Measurements from ENCODE around the gene EHD3.

DNA sequence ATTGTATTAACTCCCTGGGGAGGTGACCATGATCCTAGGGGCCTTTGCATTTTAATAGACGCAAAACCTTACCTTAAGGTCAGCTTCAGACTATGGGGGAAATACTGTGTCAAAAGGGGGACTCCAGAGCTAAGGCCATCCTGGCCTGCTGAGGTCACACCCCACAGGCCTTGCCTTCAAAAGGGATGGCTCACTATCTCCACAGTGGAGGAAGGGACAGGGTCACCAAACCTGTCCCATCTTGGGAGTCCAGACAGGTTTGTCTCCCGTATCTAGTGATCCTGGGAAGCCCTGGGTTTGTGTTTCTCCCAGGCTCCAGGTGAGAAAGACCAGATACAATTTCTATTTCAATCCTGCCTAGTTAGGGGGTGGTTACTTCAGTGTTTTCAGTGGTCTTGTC is 41.6 kb upstream of the EHD3 start:
- TF ChIP-seq POLR2AphosphoS5 (IDR thresholded peaks at IDR 0.05; ENCODE audit: low read depth, low read length): no peak
- TF ChIP-seq POLR2A (IDR thresholded peaks at IDR 0.05; ENCODE audit: low read depth, low read length): no peak
- no peak for TF ChIP-seq TAF1 (IDR thresholded peaks at IDR 0.05; ENCODE audit: borderline replicate concordance, low read depth, low read length)
